Cortex of kidney (tissue), 1 donor: ENCODE results near the gene FLRT3.

Experiments
- DNase-seq: peaks from one replicate; lab custom pipeline; 2025; lab: John Stamatoyannopoulos, UW

FLRT3 gene

GRCh38 chr20:14337400-14338171, at the start of gene FLRT3:
FLRT3 (minus strand) TSS chr20:14337612; CDS start chr20:14327506, 10,106 bp downstream.
- no peak for DNase-seq

- no peak for DNase-seq
Measured at GRCh38 chr20:14386726-14387125, 49.3 kb upstream of the FLRT3 start.

GRCh38 chr20:14385176-14385740, 47.8 kb upstream of the FLRT3 start:
- no peak for DNase-seq

GRCh38 chr20:14384416-14385175, 47.2 kb upstream of the FLRT3 start:
- no peak for DNase-seq

- no peak for DNase-seq
Measured at GRCh38 chr20:14383335-14383734, 45.9 kb upstream of the FLRT3 start.

GRCh38 chr20:14378326-14378725, 40.9 kb upstream of the FLRT3 start:
- DNase-seq: no peak

GRCh38 chr20:14375416-14375985, 38.1 kb upstream of the FLRT3 start:
- no peak for DNase-seq

- no peak for DNase-seq
Measured at GRCh38 chr20:14374196-14374595, 36.8 kb upstream of the FLRT3 start.

GRCh38 chr20:14361509-14362345, 24.3 kb upstream of the FLRT3 start:
- DNase-seq: no peak

- DNase-seq: no peak
Measured at GRCh38 chr20:14360416-14360815, 23.0 kb upstream of the FLRT3 start.

GRCh38 chr20:14355791-14356190, 18.4 kb upstream of the FLRT3 start:
- DNase-seq: no peak

- DNase-seq: no peak
Measured at GRCh38 chr20:14344746-14345145, 7.3 kb upstream of the FLRT3 start.

GRCh38 chr20:14343491-14344065, 6.2 kb upstream of the FLRT3 start:
- no peak for DNase-seq

GRCh38 chr20:14342918-14343317, 5.5 kb upstream of the FLRT3 start:
- no peak for DNase-seq

- DNase-seq: no peak
Measured at GRCh38 chr20:14341801-14342200, 4.4 kb upstream of the FLRT3 start.

- no peak for DNase-seq
Measured at GRCh38 chr20:14336686-14337085, 726 bp downstream of the FLRT3 start.

GRCh38 chr20:14335052-14335451, 2.4 kb downstream of the FLRT3 start:
- no peak for DNase-seq

- DNase-seq: no peak
Measured at GRCh38 chr20:14334306-14334930, 3.0 kb downstream of the FLRT3 start.

- no peak for DNase-seq
Measured at GRCh38 chr20:14333721-14334120, 3.7 kb downstream of the FLRT3 start.

GRCh38 chr20:14332866-14333265, 4.5 kb downstream of the FLRT3 start:
- no peak for DNase-seq

GRCh38 chr20:14331646-14332045, 5.8 kb downstream of the FLRT3 start:
- DNase-seq: no peak
